Measurements from ENCODE around the gene GLIS2. TPM values are rescaled to one million over a fixed set of nuclear protein-coding genes. Genes with fewer than 3 reads are reported as not detected.
A peak's percentile ranks its signal among the peaks of the same experiment; 100 is the strongest.

Gene GLIS2
- total RNA-seq, 1 experiment from 2014 or later: 18.2 TPM

GRCh38 chr16:4316108-4316863 lies 419 bp downstream of the GLIS2 start:
- intact Hi-C loops (cut with micrococcal nuclease): no loop called here
- H3K79me2 ChIP-seq (ENCODE audit: insufficient read depth, low read length): peaks cover 51% of the 10 kb centered on the region
- H2AFZ ChIP-seq (ENCODE audit: low read depth, low read length, poor library complexity, severe bottlenecking): no peak overlapping the region
- no peaks in the 10 kb centered on the region for H3K36me3 ChIP-seq (ENCODE audit: control insufficient read depth in 1 of 2, insufficient read depth in 2 of 2, low read length in 2 of 2)
- H3K27ac ChIP-seq (ENCODE audit: low read depth, low read length): peak overlapping the region; percentile 93
- no peak for DNase-seq (ENCODE audit: low read depth, low spot score)
- H3K9me3 ChIP-seq (ENCODE audit: control insufficient read depth in 1 of 2, insufficient read depth in 1 of 2, low read depth in 1 of 2, low read length in 2 of 2): no peaks in the 10 kb centered on the region
- peak overlapping the region; percentile 83 for H3K9ac ChIP-seq (ENCODE audit: low read length)
- peak overlapping the region; percentile 79 to 82 for H3K4me3 ChIP-seq (replicated peaks in 1 of 2; ENCODE audit: low read depth in 1 of 2, low read length in 2 of 2)
- ATAC-seq: 0 out of 2 replicates have a peak, but pooled peaks have one; percentile 0
- BruUV-seq (replicated peaks): no TSS peak
- H4K20me1 ChIP-seq (ENCODE audit: insufficient read depth): no peaks in the 10 kb centered on the region; the same call in 1 of the 2 replicates
- ChIA-PET CTCF (interaction anchor here (0.7 to 0.8 kb wide), 2 partner anchors 26 to 640 kb away, joined by 3 read pairs; no protein-coding TSS in a partner anchor), POLR2A (interaction anchor here (1.5 to 2.0 kb wide), 2 partner anchors 8 to 63 kb away, joined by 6 read pairs; no protein-coding TSS in a partner anchor), RAD21 (ENCODE audit: low non-redundant PET in 1 of 2, low total read pairs in 2 of 2, uncharacterized antibody in 2 of 2, unreplicated experiment in 2 of 2) (interaction anchor here in 1 of 2 experiments (0.7 to 0.9 kb wide), 2 partner anchors 17 to 27 kb away, joined by 4 read pairs; no protein-coding TSS in a partner anchor)
- no peaks in the 10 kb centered on the region for H3K9me2 ChIP-seq (ENCODE audit: insufficient read depth)
- H3K27me3 ChIP-seq (ENCODE audit: insufficient read depth, low read length): no peaks in the 10 kb centered on the region
- H3K4me2 ChIP-seq (ENCODE audit: low read length): peak overlapping the region; percentile 93
- H3K4me1 ChIP-seq (ENCODE audit: control insufficient read depth in 1 of 2, insufficient read depth in 2 of 2, low read length in 2 of 2): peaks cover 32 to 57% of the 10 kb centered on the region in 2 experiments
- no peak for TF ChIP-seq SRF (IDR thresholded peaks at IDR 0.05; ENCODE audit: low read depth)
- no peak for TF ChIP-seq EZH2 (IDR thresholded peaks at IDR 0.05)
- no peak for TF ChIP-seq FOSL1 (IDR thresholded peaks at IDR 0.05; ENCODE audit: low read depth)
- no peak for TF ChIP-seq EZH2phosphoT487 (IDR thresholded peaks at IDR 0.05; ENCODE audit: borderline replicate concordance)
- no peak for TF ChIP-seq RAD21 (IDR thresholded peaks at IDR 0.05; ENCODE audit: low read depth)
- no peak for TF ChIP-seq MAX (IDR thresholded peaks at IDR 0.05)
- peak; percentile 15; the same call in 1 of the 2 replicates for TF ChIP-seq POLR2AphosphoS5 (IDR thresholded peaks at IDR 0.05; ENCODE audit: low read depth, low read length)
- TF ChIP-seq ZFX (IDR thresholded peaks at IDR 0.05): peak; percentile 30; the same call in 1 of the 2 replicates
